A375 (cell line): ENCODE data around the gene TSPAN13. TPM values are rescaled to one million over a fixed set of nuclear protein-coding genes. Genes with fewer than 3 reads are reported as not detected.

Experiments used
- total RNA-seq: library from RNA; depleted of rRNA; stranded (reverse); fragments of >200 nt; shearing (Covaris generic); gene quantifications from 2 replicates; pipeline ENCODE4 v1.2.3, GENCODE V29; 2014; rRNA removed

TSPAN13 gene
- total RNA-seq: 24.3 and 28.1 TPM in 2 replicates

GRCh38 chr7:16753102-16753931 is at the start of gene TSPAN13:
TSS of gene TSPAN13 (plus strand) at chr7:16753755. CDS start at chr7:16753968, 213 bp downstream.

GRCh38 chr7:16804674-16805439 is 51.3 kb downstream of the TSPAN13 start, which contains the start of gene AGR2:
TSS of gene AGR2 (minus strand) at chr7:16804999. CDS start at chr7:16801796, 3,203 bp downstream.

Other genes with a start within 250 kb of the TSPAN13 start
- not detected in 2 replicates for gene LRRC72, start 226.9 kb upstream of the TSPAN13 start, total RNA-seq
- gene ANKMY2, start 108.0 kb upstream of the TSPAN13 start, total RNA-seq: 9.9 and 11.7 TPM in 2 replicates
- 129 and 172 TPM in 2 replicates for gene BZW2, start 107.6 kb upstream of the TSPAN13 start, total RNA-seq
- not detected in 2 replicates for gene AGR2, start 51.2 kb downstream of the TSPAN13 start, total RNA-seq
- gene AGR3, start 128.2 kb downstream of the TSPAN13 start, total RNA-seq: 0.24 TPM in 1 of 2 replicates, not detected in the other